ENCODE measurements around the gene NOP53. TPM values are rescaled to one million over a fixed set of nuclear protein-coding genes. Genes with fewer than 3 reads are reported as not detected.

The NOP53 gene
- total and polyA plus RNA-seq, 2 of the 8 experiments (the other 6 are each of a cell fraction or from before 2014, with no cell fraction given), result 107 to 245 TPM

GRCh38 chr19:47790398-47790814 lies 45.1 kb downstream of the NOP53 start:
- Histone ChIP-seq H2BK15ac (ENCODE audit: low read length) (0 out of 2 replicates have a peak overlapping the region, but pooled peaks have one; percentile 5), H2AFZ (ENCODE audit: low read length) (no peak overlapping the region), H3K4me1 (replicated peaks in 1 of 4; ENCODE audit: control insufficient read depth in 3 of 4, insufficient read depth in 4 of 4, low read length in 3 of 4) (no peaks in the 10 kb centered on the region; a peak in 3 of 7 replicates), H4K5ac (ENCODE audit: insufficient read length, low read depth, low read length) (no peak overlapping the region), H2BK12ac (ENCODE audit: low read depth, low read length) (0 out of 2 replicates have a peak overlapping the region, but pooled peaks have one; percentile 17), H3K36me3 (ENCODE audit: control insufficient read depth in 2 of 4, insufficient read depth in 4 of 4, low read length in 3 of 4) (peaks cover 2 to 7% (median 4%) of the 10 kb centered on the region in 4 experiments; a peak in 5 of 8 replicates), H3K18ac (ENCODE audit: extremely low read depth, low read length) (no peak overlapping the region), H3K27me3 (replicated peaks in 1 of 4; ENCODE audit: control insufficient read depth in 3 of 4, extremely low read depth in 1 of 4, insufficient read depth in 3 of 4, low read length in 3 of 4) (no peaks in the 10 kb centered on the region), H2BK5ac (ENCODE audit: low read depth, low read length) (no peak overlapping the region), H2AK5ac (ENCODE audit: low read depth, low read length) (no peak overlapping the region), H3K23me2 (ENCODE audit: low read depth, low read length) (no peaks in the 10 kb centered on the region), H3K9me3 (ENCODE audit: insufficient read depth in 2 of 2, low read depth in 1 of 2, low read length in 1 of 2) (no peaks in the 10 kb centered on the region), H3K4me3 (ENCODE audit: extremely low read depth in 1 of 4, insufficient read depth in 2 of 4, low read depth in 3 of 4, low read length in 4 of 4) (peak overlapping the region in 1 of 4 experiments; percentile 22; a peak in 1 of 8 replicates), H2BK20ac (ENCODE audit: low read length) (no peak overlapping the region), H3K9ac (replicated peaks in 1 of 4; ENCODE audit: extremely low read depth in 1 of 4, low read depth in 3 of 4, low read length in 3 of 4) (no peak overlapping the region), H4K91ac (replicated peaks; ENCODE audit: insufficient read length, low read length) (no peak overlapping the region), H3K4me2 (ENCODE audit: insufficient read depth in 1 of 2, low read depth in 2 of 2, low read length in 2 of 2) (peak overlapping the region in 1 of 2 experiments; percentile 54; a peak in 1 of 4 replicates), H3K27ac (ENCODE audit: low read depth, low read length) (no peak overlapping the region), H4K20me1 (replicated peaks in 1 of 2; ENCODE audit: control insufficient read depth in 1 of 2, insufficient read depth in 2 of 2, low read length in 2 of 2) (peaks cover 0 to under 1% of the 10 kb centered on the region in 2 experiments), H3K56ac (replicated peaks; ENCODE audit: insufficient read length, low read depth, low read length) (no peak overlapping the region), H3K4ac (replicated peaks; ENCODE audit: insufficient read length, low read depth, low read length) (no peak overlapping the region), H3K79me2 (ENCODE audit: control insufficient read depth in 1 of 2, insufficient read depth in 2 of 2, low read length in 2 of 2) (no peaks in the 10 kb centered on the region), H3K79me1 (ENCODE audit: low read depth, low read length) (no peaks in the 10 kb centered on the region), H4K8ac (ENCODE audit: extremely low read depth, insufficient read depth, low read length) (no peak overlapping the region; the same call in 1 of the 2 replicates), H3K14ac (ENCODE audit: insufficient read length) (no peak overlapping the region), H2BK120ac (replicated peaks; ENCODE audit: low read depth, low read length) (no peak overlapping the region), H3K23ac (ENCODE audit: insufficient read length) (no peak overlapping the region)
- 23% methylated on average over 10 of the region's 10 CpGs; no CpG with 5 or more reads in 1 of the 2 experiments for WGBS, 2 experiments (ENCODE audit: extremely low coverage in 1 of 2, insufficient coverage in 1 of 2, insufficient read length in 1 of 2, insufficient replicate concordance in 2 of 2, low coverage in 1 of 2, low lambda C conversion rate in 2 of 2, missing lambda C conversion rate in 1 of 2)
- ChIA-PET CTCF (ENCODE audit: partially characterized antibody) (interaction anchor here (0.6 to 7.7 kb wide), 21 partner anchors 9 to 456 kb away, joined by 3 to 150 read pairs (median 5); partner anchors contain the start of genes EHD2 and NOP53), POLR2A (ENCODE audit: partially characterized antibody) (interaction anchor here (1.0 to 5.1 kb wide), 5 partner anchors 12 to 59 kb away, joined by 5 to 27 read pairs (median 5); partner anchors contain the start of gene SELENOW)
- no peak for FAIRE-seq
- peak; percentile 94 to 100 for DNase-seq (ENCODE audit: low read depth in 1 of 2, low spot score in 2 of 2)
- TF ChIP-seq TAF7 (optimal IDR thresholded peaks at IDR 0.05; ENCODE audit: borderline replicate concordance, low read depth, low read length) (no peak), SP2 (IDR thresholded peaks at IDR 0.05; ENCODE audit: low read length) (no peak), SP1 (IDR thresholded peaks at IDR 0.05; ENCODE audit: low read depth, low read length) (no peak), EGR1 (IDR thresholded peaks at IDR 0.05; ENCODE audit: borderline replicate concordance, low read depth, low read length) (no peak), ASH2L (IDR thresholded peaks at IDR 0.05; ENCODE audit: low read length) (no peak), SIN3A (conservative IDR thresholded peaks at IDR 0.05 in 1 of 2, IDR thresholded peaks at IDR 0.05 in 1 of 2; ENCODE audit: low read depth in 1 of 2, low read length in 2 of 2) (0 out of 4 replicates have a peak, but pooled peaks of 1 of the 2 experiments have one; percentile 47), RFX5 (IDR thresholded peaks at IDR 0.05; ENCODE audit: borderline replicate concordance, low read depth, low read length) (no peak), SAP30 (IDR thresholded peaks at IDR 0.05; ENCODE audit: insufficient read depth, insufficient replicate concordance, low read length) (no peak), SRF (IDR thresholded peaks at IDR 0.05; ENCODE audit: low read depth, low read length) (no peak), BACH1 (IDR thresholded peaks at IDR 0.05; ENCODE audit: low read length) (no peak), POU5F1 (IDR thresholded peaks at IDR 0.05; ENCODE audit: low read depth, low read length) (no peak), MAX (IDR thresholded peaks at IDR 0.05) (peak; percentile 45), NRF1 (IDR thresholded peaks at IDR 0.05; ENCODE audit: low read depth, low read length) (no peak), SUZ12 (IDR thresholded peaks at IDR 0.05; ENCODE audit: low read length) (no peak)
